ENCODE results near the gene DUS3L. TPM values are rescaled to one million over a fixed set of nuclear protein-coding genes. Genes with fewer than 3 reads are reported as not detected.

DUS3L gene
- total RNA-seq, 2 donors from 2014 or later: 24.8 to 39.4 TPM

DNA sequence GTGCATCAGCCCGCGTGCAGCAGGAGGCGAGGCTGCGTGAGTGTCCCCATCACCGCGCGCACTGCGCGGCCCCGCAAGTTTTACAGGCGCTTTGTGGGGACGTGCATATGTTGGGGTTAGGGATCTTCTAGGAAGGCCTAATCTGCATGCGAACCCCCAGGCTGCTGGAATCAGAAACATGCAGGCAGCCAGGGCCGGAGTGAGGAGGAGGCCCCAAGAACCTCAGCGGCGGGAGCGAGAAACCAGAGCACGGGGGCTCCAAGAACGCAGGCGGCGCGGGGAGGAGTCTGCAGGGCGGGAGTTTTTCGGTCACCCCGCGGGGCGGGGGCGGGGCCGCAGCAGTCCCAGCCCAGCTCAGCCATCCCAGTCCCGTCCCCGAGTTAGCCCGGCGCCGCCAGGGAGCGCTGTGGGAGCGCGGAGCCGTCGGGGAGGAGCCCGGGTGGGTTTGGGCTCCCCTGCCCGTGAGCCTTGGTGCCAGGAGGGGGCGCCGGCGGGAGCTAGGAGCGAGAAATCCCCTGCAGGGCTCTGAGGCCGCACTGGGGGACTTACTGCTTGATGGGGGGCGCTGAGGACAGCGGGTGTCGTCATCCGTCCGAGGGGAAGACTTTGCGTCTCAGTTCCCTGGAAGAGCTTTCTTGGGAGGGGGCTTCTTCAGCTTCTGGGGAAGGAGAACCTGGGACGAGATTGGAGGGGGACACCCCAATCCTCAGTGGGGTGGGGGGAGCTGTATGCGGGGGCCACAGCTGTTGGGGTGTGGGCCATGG, 13.0 kb upstream of the DUS3L start:
- DNase-seq (peak; percentile 87 to 94), ATAC-seq (peak; percentile 82)
- intact Hi-C loops (cut with DNase I, micrococcal nuclease): no loop called here

DNA sequence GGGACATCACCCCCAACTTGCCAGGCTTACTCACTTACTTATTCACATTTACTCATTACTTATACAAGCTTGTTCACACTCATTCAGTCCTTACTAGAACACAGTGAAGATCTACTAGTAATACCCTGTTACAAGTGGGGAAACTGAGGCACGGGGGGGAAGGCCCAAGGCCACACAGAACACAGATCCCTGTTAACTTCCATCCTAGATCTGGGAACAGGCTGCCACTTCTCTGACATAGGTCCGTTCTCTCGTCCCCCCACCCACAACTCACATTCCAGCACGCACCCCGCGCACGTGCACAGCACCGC, 12.4 kb upstream of the DUS3L start:
- intact Hi-C loops (cut with DNase I, micrococcal nuclease): no loop called here
- peak; percentile 0 for ATAC-seq

DNA sequence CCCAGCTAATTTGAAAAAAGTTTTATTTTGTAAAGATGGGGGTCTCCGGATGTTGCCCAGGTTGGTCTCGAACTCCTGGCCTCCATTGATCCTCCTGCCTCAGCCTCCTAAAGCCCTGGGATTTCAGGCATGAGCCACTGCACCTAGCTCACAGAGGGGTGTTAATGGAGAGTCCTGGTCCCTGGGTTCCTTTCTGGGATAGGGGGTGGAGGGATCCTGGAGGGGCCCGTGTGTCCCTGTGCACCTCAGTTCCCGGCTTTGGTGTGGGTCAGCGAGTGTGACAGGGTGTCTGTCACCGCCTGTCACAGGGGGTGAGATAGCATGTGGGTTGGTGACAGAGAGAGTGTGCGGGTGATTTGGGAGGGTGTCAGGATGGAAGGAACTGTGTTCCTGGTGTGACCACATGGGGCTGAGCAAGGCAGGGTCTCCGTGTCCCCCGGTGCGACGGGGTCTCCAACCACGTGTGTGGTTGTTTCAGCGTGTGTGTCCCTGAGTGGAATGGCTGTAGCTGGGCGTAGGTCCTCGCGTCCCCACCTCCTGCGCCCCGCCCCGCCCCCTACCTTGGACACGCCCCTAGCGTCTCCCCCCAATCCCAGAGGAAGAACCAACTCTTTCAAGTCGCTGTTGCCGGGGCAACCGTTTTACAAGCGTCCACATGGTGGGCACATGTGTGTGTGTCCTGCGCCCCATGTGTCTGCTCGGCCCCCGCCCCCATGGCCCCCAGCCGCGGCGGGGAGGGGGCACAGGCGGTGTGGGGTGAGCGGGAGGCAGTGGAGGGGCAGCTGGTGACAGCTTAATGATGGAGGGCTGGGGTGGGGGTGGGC, 11.0 kb upstream of the DUS3L start:
- intact Hi-C loops (cut with DNase I, micrococcal nuclease): no loop called here
- no peak for DNase-seq
- no peak for ATAC-seq

More for the DNA sequence above, 12.4 kb upstream of the DUS3L start:
- DNase-seq: no peak

DNA sequence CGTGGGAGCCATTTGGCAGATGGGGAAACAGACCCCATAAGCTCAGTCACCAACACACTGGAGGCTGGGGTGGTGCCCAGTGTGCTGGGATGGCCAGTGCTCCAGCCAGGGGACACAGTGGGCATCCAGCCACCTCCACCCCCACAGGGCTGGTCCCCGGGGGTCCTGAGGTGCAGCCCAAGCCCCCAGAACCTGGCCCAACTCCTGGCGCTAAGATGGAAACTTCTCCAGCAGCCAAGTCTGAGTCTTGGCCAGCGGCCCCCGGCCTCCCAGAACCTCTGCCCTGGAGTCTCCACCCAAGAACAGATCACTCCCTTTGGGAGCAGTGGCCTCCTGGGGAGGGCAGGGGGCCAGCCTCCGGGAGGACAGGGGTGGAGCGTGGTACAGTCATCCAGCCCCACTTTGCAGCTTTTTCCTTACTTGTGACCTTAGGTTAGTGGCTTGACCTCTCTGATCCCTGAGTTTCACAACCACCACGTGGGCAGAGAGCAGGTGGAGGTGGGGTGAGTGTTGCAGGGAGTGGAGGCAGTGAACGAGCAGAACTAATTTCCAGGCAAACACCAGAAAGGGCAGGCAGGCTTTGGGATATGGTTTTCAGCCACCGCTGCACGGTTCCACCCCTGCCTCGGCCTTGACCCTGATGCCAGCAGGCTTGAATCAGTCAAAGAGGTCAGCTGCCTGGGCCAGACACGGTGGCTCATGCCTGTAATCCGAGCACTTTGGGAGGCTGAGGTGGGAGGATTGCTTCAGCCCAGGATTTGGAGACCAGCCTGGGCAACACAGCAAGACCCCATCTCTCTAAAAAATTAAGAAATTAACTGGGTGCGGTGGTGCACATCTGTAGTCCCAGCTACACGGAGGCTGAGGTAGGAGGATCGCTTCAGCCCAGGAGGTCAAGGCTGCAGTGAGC, 9.7 kb upstream of the DUS3L start:
- intact Hi-C loops (cut with DNase I, micrococcal nuclease): no loop called here
- ATAC-seq (no peak), DNase-seq (no peak)

DNA sequence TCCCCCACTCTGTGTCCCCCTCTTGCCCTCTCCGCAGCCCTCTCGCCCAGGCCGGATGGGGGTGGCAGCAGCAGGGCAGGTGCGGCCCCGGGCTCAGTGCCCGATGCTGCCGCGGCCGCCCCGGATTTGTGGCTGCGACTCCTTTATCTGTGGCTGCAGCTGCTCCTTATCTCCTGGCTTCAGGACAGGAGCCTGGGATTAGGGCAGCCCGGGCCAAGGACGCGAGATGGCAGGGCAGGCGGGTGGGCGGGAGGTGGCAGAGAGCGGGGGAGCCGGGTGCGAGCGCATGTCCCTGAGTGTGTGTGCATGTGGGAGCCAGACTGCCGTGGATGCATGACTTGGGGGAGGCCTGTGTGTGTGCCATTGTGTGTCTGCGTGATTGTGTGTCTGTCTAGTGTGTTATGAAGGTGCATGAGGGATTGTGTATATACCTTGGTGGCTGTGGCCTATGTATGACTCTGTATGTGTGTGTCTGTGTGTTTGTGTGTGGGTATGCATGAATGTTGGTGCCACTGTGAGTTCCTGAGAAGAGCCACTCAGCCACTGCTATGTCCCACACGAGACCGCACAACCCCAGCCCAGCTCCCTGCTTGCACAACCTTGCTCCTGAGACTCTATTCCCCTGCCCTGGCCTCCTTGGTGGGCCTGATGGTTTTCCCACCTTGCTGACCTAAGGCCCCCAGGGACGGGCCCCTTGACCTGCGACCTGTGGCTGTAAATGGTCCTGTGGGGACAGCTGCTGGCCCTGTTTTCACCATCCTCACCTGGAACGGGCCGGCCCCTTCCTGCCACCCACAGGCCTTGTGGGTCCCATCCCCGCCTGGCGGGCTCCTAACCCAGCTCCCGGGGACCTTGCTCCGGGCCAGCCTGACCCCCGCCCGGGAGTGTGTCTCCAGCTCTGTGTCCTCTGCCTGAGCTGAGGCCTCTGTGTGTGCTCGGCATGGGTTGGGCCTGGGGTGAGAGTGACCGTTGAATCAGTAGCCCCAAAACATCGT, 8.6 kb upstream of the DUS3L start:
- intact Hi-C loops (cut with DNase I, micrococcal nuclease): no loop called here
- DNase-seq (no peak), ATAC-seq (peak; percentile 12)

DNA sequence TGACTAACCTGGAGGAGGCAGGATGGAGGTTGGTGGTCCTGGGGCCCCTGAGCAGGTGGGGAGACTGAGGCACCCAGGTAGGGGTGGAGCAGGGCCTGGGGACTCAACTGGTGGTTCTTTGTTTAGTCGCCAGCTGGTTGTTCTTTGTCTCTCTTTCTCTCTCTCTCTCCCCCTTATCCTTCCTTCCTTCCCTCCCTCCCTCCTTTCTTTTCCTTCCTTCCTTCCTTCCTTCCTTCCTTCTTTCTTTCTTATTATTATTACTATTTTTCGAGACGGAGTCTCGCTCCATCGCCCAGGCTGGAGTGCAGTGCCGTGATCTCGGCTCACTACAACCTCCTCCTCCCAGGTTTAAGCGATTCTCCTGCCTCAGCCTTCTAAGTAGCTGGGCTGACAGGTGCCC, 7.3 kb upstream of the DUS3L start:
- intact Hi-C loops (cut with DNase I, micrococcal nuclease): no loop called here
- DNase-seq (no peak), ATAC-seq (no peak)

DNA sequence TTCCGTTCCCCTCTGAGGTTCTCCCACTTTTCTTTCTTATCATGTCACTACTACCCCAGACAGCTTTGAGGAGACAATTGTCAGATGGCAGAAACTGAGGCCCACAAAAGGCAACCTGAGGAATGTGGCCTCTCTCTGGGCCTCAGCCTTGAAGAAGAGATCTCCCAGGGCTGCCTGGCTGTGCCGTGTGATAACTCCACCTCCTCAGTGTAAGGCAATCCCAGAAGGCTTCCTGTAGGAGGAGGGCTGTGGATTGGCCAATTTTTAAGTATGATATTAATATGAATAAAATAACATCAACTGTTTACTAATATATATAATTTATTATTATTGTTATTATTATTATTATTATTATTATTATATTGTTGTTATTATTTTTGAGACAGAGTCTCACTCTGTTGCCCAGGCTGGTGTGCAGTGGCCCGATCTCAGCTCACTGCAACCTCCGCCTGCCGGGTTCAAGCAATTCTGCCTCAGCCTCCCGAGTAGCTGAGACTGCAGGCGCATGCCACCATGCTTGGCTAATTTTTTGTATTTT, 4.5 kb upstream of the DUS3L start:
- intact Hi-C loops (cut with DNase I, micrococcal nuclease): no loop called here
- no peak for DNase-seq
- no peak for ATAC-seq

DNA sequence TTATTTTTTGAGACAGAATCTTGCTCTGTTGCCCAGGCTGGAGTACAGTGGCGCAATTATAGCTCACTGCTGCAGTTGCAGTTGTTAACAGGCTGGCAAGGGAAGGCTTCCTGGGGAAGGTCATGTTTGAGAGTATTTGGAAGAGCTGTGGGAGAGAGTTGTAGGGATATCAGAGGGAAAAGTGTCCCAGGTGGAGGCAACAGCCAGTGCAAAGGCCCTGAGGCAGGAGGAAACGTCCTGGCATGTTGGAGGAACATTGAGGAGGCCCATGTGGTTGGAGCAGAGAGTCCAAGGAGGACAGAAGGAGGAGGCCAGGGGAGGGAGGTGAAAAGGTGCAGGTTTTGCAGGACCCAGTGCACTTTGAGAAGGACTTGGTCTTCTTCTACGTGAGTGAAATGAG, 2.2 kb upstream of the DUS3L start:
- DNase-seq: no peak
- no peak for ATAC-seq
- intact Hi-C loops (cut with DNase I, micrococcal nuclease): no loop called here

DNA sequence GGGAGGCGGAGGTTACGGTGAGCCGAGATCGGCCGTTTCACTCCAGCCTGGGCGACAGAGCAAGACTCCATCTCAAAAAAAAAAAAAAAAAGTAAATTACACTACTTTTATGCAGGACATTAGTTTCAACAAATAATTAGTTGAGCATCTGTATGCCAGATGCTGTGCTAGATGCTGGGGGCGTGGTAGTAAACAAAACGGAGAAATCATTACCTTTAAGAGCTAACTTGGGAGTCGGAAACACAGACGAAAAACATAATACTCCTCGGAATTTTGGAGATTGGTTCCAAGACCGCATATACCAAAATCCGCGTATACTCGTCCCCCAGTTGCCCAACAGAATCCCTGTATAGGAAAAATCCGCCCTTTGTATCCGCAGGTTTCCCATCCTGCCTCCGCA, 1.3 kb upstream of the DUS3L start:
- no peak for ATAC-seq
- DNase-seq: no peak
- intact Hi-C loops (cut with DNase I, micrococcal nuclease): no loop called here

DNA sequence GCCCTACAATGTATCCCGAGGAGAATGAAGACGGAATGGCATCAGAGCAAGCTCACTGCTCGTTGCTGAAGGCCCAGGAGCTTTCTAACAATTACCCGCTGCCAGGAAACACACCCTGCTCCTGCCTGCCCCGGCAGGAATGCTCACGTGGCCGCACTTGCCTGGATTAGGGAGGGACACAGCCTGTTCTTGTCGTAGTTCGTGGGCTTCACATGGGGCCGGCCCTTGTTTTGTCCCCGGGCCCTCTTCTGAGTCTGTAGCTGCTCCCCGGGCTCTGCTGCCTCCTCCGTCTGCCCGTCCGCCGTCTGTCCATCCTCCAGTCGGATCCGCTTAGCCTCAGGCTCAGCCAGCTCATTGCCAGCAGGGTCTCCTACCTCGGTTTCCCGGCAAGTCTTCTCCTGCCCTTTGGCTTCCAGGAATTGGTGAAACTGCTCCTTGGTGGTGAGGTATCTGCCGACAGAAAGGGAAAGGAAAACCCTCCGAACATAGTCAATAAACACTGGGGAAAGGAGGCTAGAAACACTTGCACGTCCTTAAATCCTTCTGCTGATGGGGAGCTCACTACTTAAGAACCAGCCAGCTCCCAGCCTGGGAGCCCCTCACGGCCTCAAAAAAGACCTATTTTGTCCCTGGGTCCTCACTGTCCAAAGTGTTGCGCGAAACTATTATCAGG, 941 bp downstream of the DUS3L start:
- DNase-seq (no peak), ATAC-seq (no peak)
- intact Hi-C loops (cut with DNase I, micrococcal nuclease): no loop called here

DNA sequence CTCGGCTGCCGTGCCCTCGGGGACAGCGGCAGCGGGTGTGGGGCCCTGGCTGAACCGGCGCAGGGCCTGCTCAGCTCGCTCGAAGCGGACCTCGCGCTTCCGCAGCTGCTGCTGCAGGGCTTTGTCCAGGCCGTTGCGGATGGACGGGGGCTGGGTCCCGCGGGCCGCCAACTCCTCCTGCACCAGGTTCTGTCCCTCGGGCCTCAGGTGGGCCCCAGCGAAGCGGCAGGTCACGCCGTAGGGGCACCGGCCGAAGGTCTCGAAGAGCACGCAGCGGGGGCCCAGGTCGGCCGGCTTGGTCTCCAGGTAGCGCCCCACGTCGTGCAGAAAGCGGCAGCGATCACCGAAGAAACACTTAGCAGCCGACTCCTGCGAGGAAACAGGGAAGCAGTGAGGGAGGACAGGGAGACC, 1.6 kb downstream of the DUS3L start:
- ATAC-seq: no peak
- DNase-seq: no peak
- intact Hi-C loops (cut with DNase I, micrococcal nuclease): no loop called here

DNA sequence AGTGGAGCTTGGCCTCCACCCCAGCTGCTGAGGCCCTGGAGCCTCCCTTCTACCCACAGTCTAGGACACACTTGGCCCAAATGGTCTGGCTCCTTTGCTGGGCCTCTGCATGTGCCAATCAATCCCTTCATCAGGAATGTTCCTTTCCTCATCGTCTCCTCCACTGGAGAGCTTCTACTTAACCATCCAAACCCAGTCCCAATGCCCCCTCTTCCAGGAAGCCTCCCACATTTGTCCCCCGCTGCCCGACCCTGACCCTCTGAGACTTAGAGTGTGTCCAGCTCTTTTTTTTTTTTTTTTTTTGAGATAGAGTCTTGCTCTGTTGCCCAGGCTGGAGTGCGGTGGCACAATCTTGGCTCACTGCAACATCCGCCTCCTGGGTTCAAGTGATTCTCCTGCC, 2.5 kb downstream of the DUS3L start:
- no peak for ATAC-seq
- no peak for DNase-seq
- intact Hi-C loops (cut with DNase I, micrococcal nuclease): no loop called here

DNA sequence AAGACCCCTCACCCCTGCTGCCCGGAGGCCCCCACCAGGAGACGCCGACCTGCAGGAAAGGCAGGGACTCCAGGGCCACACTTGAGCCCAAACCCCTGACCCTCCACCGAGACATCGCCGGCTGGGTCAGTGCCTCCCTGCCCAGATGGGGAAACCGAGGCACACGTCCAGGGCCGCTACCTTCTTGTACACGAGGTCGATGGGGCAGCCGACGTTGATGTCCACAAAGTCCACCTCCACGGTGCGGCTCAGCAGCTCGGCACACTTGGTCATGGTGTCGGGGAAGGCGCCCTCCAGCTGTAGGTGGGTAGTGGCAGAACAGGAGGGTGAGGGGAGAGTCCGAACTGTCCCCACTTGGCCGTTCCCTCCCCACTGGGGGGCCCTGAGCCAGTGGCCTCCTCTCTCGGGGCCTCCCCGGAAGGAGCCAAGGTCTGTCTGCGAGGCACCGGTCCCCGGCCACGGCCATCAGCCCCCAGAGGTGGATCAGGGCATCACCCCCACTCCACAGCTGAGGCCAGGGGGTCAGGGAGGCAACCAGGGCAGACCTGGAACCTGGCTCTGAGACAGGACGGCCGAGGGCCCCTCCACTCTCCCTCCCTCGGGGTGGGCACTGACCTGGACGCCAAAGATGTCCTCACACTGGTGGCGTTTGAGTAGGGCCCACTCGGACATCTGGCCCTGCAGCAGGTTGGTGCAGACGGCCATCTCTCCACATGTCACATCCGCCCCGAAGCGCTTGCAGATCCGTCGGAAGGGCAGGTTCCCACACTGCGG, 3.4 kb downstream of the DUS3L start:
- intact Hi-C loops (cut with DNase I, micrococcal nuclease): no loop called here
- ATAC-seq (no peak), DNase-seq (no peak)

DNA sequence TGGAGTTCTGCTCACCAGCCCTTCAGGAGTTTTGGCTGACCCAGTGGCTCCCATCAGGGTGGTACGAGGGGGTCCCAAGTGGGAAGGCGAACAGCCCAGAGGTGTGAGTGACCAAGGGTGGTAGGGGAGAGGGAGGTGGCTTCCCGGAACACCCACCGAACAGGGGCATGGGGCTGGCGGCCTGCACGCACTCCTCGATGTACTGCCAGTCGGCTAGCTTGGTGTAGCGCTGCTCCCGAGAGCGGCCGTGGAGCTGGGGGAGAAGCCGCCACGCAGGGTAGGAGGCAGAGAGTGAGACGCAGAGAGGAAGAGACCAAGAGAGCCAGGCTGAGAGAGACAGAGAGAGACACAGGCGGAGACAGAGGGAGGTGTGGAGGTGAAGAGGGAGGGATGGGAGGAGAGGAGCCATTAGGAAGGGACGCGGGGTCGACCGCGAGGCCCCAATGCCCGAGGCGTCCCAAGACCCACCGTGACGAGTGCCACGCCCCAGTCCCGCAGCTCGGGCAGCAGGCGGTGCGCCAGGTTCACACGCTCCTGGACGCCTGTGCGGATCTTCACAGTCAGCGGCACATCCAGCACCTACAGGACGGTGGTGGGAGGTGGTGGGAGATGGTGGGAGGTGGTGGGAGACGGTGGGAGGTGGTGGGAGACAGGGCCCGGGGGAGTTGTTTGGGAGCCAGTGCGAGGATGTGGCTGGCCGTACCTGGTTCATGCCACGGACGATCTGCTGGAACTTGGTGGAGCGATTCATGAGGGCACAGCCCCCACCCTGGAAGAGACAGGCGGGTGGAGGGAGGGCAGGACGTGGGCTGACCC, 4.2 kb downstream of the DUS3L start:
- DNase-seq (no peak), ATAC-seq (no peak)
- intact Hi-C loops (cut with DNase I, micrococcal nuclease): no loop called here

DNA sequence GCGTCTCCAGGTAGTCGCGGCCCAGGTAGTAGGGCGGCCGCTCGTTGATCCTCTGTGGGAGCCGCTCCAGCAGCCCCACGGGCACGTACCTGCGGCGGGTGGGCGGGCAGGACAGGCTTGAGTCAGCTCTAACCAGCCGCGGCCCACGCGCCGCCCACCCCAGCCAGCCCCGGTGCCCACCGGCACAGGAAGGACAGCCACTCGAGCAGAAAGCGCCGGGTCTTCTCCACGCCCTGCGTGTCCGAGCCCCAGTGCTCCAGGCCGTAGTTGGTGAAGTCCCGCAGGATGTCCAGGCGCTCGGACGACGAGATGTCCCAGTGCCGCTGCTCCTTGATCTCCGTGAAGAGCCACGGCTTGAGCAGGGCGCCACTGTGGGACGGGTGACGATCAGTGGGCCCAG, 5.5 kb downstream of the DUS3L start:
- DNase-seq (no peak), ATAC-seq (no peak)
- intact Hi-C loops (cut with DNase I, micrococcal nuclease): no loop called here

DNA sequence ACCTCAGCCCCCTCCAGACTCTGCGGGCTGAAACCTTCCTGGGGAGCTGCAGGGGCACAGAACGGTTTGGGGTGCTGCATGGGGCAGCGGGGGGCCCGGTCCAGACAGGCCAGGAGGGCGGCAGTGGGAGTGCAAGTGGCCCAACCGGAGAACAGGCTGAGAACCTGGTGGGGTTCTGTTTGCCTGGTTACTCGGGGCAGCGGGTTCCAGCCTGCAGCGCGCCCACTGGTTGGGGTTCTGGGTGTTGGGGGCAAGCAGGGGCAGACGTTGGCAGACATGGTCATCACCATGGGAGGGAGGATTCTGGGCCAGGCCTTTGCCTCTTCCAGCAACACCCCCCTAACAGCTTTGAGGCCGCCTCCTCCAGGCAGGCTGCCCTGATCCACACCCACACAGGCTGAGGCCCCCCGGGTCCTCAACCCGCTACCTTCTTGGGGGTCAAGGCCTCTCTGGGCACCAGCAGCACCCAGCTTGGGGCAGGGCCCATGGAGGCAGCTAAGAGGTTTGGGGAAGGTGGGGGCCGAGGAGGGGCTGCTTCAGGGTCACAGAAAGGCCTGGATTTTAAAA, 6.3 kb downstream of the DUS3L start, which contains the start of gene PRR22:
PRR22 (minus strand) TSS at position 166 of the 567 bp plus-strand sequence; CDS start at position 80, 86 bp downstream.
- ATAC-seq (no peak), DNase-seq (no peak)
- intact Hi-C loops (cut with DNase I, micrococcal nuclease): no loop called here

Data from left colon (tissue), 2 donors.